Choroid plexus epithelial cell (primary cell): ENCODE measurements around the gene ZCCHC7.
A peak's percentile ranks its signal among the peaks of the same experiment; 100 is the strongest.
"Not testable (repeated sequence)": the region's sequence is repeated elsewhere in the genome, so short reads cannot be mapped to it uniquely, and the experiment has no call there.

Experiments
- DNase-seq: peaks from one replicate; pipeline ENCODE4 v3.0.0-alpha.2; 2010; ENCODE audit warnings: low read depth
- H3K4me3 ChIP-seq: 2 replicates; pipeline ENCODE4 v1.5.1; 2011; ENCODE audit warnings: low read depth, mild to moderate bottlenecking, control low read depth, low read length, moderate library complexity
- TF ChIP-seq, protein P1 (sequence below): conservative IDR thresholded peaks from 2 replicates; pipeline ENCODE4 v1.5.1; 2011; ENCODE audit warnings: low read depth, mild to moderate bottlenecking, control low read depth, inconsistent platforms, low read length, moderate library complexity

The ZCCHC7 gene

DNA sequence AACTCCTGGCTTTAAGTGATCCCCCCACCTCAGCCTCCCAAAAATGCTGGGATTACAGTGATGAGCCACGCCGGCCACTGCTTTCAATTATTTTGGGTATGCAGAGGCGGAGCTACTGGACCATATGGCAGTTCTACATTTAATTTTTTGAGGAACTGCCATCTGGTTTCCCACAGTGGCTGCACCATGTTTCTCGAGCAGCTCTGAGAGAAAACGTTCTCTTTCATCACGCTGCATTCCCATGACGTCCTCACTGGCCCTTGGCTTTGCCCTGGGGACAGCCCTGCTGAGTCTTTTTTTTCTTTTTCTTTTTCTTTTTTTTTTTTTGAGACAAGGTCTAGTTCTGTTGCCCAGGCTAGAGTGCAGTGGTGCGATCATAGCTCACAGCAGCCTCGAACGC, 266.6 kb downstream of the ZCCHC7 start:
- TF ChIP-seq, protein P1, sequence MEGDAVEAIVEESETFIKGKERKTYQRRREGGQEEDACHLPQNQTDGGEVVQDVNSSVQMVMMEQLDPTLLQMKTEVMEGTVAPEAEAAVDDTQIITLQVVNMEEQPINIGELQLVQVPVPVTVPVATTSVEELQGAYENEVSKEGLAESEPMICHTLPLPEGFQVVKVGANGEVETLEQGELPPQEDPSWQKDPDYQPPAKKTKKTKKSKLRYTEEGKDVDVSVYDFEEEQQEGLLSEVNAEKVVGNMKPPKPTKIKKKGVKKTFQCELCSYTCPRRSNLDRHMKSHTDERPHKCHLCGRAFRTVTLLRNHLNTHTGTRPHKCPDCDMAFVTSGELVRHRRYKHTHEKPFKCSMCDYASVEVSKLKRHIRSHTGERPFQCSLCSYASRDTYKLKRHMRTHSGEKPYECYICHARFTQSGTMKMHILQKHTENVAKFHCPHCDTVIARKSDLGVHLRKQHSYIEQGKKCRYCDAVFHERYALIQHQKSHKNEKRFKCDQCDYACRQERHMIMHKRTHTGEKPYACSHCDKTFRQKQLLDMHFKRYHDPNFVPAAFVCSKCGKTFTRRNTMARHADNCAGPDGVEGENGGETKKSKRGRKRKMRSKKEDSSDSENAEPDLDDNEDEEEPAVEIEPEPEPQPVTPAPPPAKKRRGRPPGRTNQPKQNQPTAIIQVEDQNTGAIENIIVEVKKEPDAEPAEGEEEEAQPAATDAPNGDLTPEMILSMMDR = no peak
- no peak for DNase-seq
- no peak overlapping the region for H3K4me3 ChIP-seq

DNA sequence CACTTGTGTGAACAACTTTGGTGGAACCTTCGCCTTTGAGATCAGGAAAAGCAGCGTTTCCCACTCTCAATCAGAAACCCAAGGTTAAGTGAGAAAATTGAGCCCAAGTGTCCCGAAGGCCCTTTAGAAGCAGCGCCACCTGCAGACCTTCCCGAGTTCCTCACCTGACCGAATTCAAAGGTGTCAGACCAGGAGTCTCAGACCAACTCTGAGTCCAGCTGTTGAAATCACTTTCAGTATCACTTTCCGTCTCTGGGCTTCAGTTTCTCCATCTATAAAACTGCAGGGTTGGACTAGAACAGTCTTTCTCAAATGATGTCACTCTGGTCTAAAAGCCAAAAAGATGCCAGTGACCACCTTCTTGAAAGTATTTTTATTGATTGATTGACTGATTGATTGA, 270.4 kb downstream of the ZCCHC7 start:
- DNase-seq = peak; percentile 29
- no peak overlapping the region for H3K4me3 ChIP-seq
- TF ChIP-seq, protein P1 = peak; percentile 58

DNA sequence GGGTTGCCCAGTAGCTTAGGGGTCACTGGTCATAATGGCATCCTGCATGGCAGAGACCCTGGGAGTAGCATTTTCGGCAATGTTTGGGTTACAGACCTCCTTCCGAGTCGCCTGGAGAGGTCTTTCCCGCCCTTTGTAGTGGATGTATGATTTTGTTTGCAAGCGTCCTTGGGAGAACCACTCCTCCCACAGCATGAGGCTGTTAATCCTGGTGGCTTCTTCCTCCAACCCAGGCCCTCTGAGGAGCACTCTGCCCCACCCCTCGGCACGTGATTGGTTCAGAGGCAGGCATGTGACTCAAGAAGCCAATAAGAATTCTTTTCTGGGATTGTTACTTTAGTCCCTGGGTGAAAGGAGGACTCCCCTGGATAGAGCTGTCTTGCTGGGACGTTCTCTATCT, 271.9 kb downstream of the ZCCHC7 start:
- DNase-seq = no peak
- no peak overlapping the region for H3K4me3 ChIP-seq
- TF ChIP-seq, protein P1 = no peak

DNA sequence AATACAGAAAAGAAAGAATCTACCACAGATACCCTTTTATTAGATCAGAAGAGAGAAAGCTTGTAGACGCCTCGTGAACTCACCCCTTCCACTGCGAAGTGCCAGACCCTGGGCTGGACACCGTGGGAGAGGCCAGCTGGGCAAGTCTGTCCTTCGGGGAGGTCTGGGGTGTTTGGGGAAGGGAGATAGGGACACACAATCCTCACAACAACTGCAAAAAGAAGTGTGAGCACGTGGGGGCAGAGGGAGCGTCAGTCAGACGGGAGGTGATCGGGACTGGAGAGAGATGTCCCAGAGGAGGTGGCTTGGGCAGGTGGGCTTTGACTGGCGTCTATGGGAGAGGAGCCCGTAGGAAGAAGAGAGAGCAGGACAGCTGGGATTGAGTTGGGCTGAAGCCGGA, 274.9 kb downstream of the ZCCHC7 start:
- no peak for DNase-seq
- TF ChIP-seq, protein P1 = no peak
- no peak overlapping the region for H3K4me3 ChIP-seq

DNA sequence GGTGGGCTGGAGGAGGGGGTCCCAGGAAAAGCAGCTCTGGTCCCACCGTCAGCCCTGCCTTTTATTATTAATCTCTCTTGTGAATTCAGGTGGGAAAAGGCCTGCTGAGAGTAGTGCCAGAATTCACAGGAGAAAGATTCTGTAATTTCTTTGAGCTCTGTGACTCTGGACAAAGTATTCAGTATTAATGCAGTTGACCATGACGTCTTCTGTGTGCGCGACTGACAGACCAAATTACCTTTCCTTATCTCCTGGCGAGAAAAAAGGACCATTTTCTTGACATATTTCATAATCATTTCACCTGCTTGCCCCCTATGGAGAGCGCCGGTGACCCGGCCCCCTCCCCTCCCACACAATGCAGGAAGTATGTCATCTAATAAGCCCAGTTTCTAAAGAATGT, 275.3 kb downstream of the ZCCHC7 start:
- DNase-seq = no peak
- TF ChIP-seq, protein P1 = no peak
- H3K4me3 ChIP-seq = no peak overlapping the region

DNA sequence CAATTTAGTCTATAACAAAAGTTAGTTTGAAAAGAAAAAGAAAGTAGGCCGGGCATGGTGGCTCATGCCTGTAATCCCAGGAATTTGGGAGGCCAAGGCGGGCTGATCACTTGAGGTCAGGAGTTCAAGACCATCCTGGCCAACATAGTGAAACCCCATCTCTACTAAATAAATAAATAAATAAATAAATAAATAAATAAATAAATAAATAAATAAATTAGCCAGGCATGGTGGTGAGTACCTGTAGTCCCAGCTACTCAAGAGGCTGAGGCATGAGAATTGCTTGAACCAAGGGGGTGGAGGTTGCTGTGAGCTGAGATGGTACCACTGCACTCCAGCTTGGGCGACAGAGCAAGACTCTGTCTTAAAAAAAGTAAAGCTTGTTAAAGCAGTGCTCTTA, 277.6 kb downstream of the ZCCHC7 start:
- DNase-seq, H3K4me3 ChIP-seq: not testable (repeated sequence)

DNA sequence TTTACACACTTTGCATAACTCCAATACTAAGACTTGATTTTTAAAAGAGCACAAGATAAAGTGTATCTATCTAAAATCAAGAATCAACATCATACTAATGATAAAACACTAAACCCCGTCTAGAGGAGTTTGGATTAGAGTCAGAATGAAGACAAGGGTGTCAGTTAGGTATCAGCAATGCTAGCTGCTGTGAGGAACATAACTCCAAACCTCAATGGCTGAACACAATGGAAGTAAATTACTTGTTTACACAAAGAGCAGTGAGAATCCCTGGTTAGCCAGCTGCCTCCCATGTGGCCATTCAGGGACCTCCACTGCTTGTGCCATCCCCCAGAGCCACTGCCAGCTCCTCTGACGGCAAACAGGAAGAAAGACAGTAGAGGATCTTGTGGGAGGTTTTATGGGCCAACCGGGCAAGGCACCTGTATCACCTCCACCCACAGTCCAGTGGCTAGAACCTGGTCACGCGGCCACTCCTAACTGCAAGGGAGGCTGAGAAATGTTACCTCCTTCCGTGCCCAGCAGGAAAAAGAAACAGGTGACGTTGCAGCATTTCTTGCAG, 278.2 kb downstream of the ZCCHC7 start:
- TF ChIP-seq, protein P1 = no peak
- H3K4me3 ChIP-seq = no peak overlapping the region
- DNase-seq = no peak

DNA sequence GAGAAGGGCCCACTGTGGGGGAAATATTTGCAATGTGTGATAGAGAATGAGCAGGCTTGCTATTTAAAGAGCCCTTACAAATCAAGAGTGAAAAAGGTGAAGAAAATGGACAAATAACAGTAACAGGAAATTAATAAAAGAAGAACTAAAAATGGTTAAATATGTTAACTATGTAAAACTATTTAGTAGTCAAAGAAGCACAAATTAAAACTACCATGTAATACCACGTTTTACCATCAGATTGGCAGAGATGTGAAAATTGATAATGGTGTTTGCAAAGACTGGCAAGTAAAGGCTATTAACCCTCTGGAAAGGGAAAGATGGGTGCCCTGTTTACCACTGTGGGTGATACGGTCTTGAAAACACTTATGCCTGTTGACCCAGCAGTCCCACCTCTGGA, 279.0 kb downstream of the ZCCHC7 start:
- DNase-seq = no peak
- TF ChIP-seq, protein P1 = no peak
- H3K4me3 ChIP-seq = no peak overlapping the region
